Endothelial cell of umbilical vein (primary cell): Measurements from ENCODE around the gene RNF43. TPM values are rescaled to one million over a fixed set of nuclear protein-coding genes. Genes with fewer than 3 reads are reported as not detected.

Experiments
- BruUV-seq: library from RNA; stranded (reverse); fragments of 400-500 nt; replicated peaks from 2 replicates; lab custom pipeline; 2021; lab: Mats Ljungman, UMichigan
- CTCF ChIA-PET: fragments of 300-600, 350-600 bp; sonication (Branson Sonifier 250); formaldehyde crosslinking; loops from one replicate; lab custom pipeline; 2021; ENCODE audit warnings: antibody characterized with exemption, inconsistent platforms; lab: Charles Lee
- POLR2A ChIA-PET: fragments of 300-600, 350-600 bp; sonication (Branson Sonifier 250); formaldehyde crosslinking; loops from one replicate; lab custom pipeline; 2021; ENCODE audit warnings: antibody characterized with exemption, inconsistent platforms; lab: Charles Lee
- DNase-seq: peaks from one replicate; pipeline ENCODE4 v3.0.0-alpha.2; 2011; ENCODE audit warnings: low read depth, low spot score
- FAIRE-seq: peaks from 2 replicates; lab custom pipeline; 2011; peaks lifted over from hg19 to GRCh38; lab: Jason Lieb, UNC
- H2AFZ ChIP-seq: 2 replicates; pipeline ENCODE4 v1.6.0; 2012; ENCODE audit warnings: low read depth, low read length, control low read depth, inconsistent platforms
- H3K27ac ChIP-seq: 2 replicates; pipeline ENCODE4 v1.5.1; 2011; ENCODE audit warnings: low read depth, mild to moderate bottlenecking, control low read depth, low read length, moderate library complexity; ENCODE audit not compliant: insufficient read depth
- H3K27me3 ChIP-seq, 2 experiments: 2 replicates each; pipeline versions ENCODE4 v1.6.0 to v1.6.1; 2011; ENCODE audit warnings: low read length in 2 of 2, mixed read lengths in 1 of 2; ENCODE audit not compliant: control insufficient read depth in 2 of 2, insufficient read depth in 2 of 2
- H3K36me3 ChIP-seq, 2 experiments: 2 replicates in 1 of 2; 3 replicates in 1 of 2; pipeline ENCODE4 v1.5.1; 2011; ENCODE audit warnings: low read length in 2 of 2, mild to moderate bottlenecking in 1 of 2, moderate library complexity in 1 of 2; ENCODE audit not compliant: control insufficient read depth in 2 of 2, insufficient read depth in 2 of 2; ENCODE audit errors: extremely low read depth in 1 of 2
- H3K4me1 ChIP-seq: 3 replicates; pipeline ENCODE4 v1.5.1; 2011; ENCODE audit warnings: mild to moderate bottlenecking, low read length; ENCODE audit not compliant: control insufficient read depth, insufficient read depth; ENCODE audit errors: extremely low read depth
- H3K4me2 ChIP-seq: 2 replicates; pipeline ENCODE4 v1.6.1; 2011; ENCODE audit warnings: low read length, control low read depth, mixed read lengths; ENCODE audit not compliant: insufficient read depth
- H3K4me3 ChIP-seq, 3 experiments: fragments of 200-600 bp in 1 of 3; sonication (generic), shearing (Covaris generic) in 1 of 3; replicated peaks in 1 of 3; 2 replicates each; pipeline ENCODE4 v1.5.1; 2011 to 2016; ENCODE audit warnings: control low read depth in 3 of 3, low read length in 3 of 3, mild to moderate bottlenecking in 2 of 3, inconsistent platforms in 1 of 3, low read depth in 1 of 3, moderate library complexity in 1 of 3; ENCODE audit not compliant: insufficient read depth in 1 of 3
- H3K79me2 ChIP-seq: 2 replicates; pipeline ENCODE4 v1.6.0; 2012; ENCODE audit warnings: low read length, inconsistent platforms; ENCODE audit not compliant: control insufficient read depth, insufficient read depth
- H3K9ac ChIP-seq: replicated peaks from 2 replicates; pipeline ENCODE3; 2011; ENCODE audit warnings: low read length, control low read depth; ENCODE audit not compliant: insufficient read depth; ENCODE audit errors: extremely low read depth
- H3K9me1 ChIP-seq: replicated peaks from 3 replicates; pipeline ENCODE4 v1.6.0; 2011; ENCODE audit warnings: mild to moderate bottlenecking, low read length; ENCODE audit not compliant: control insufficient read depth, insufficient read depth; ENCODE audit errors: extremely low read depth
- H3K9me3 ChIP-seq: replicated peaks from 2 replicates; pipeline ENCODE4 v1.5.1; 2012; ENCODE audit warnings: low read length, inconsistent platforms; ENCODE audit not compliant: control insufficient read depth, insufficient read depth
- H4K20me1 ChIP-seq: replicated peaks from 2 replicates; pipeline ENCODE3; 2011; ENCODE audit warnings: mild to moderate bottlenecking, low read length; ENCODE audit not compliant: control insufficient read depth, insufficient read depth; ENCODE audit errors: extremely low read depth
- POLR2A ChIP-seq: IDR thresholded peaks from 2 replicates; pipeline ENCODE4 v1.6.1; 2012; ENCODE audit warnings: low read depth, mild to moderate bottlenecking, control low read depth, low read length
- dilution Hi-C: fragments of 300-500 bp; cut with MboI; formaldehyde crosslinking; loops from one replicate; pipeline ENCODE4 v1.15.0; 2019; ENCODE audit warnings: low sequenced_read_pairs; ENCODE audit not compliant: extremely low pct_ligation_motif_present
- intact Hi-C: fragments of 100-400 bp; cut with micrococcal nuclease; formaldehyde crosslinking; loops from one replicate; pipeline ENCODE4 v1.10.0; 2022
- polyA plus RNA-seq, 4 experiments: library from polyadenylated mRNA; depleted of rRNA in 3 of 4; stranded (reverse) in 3 of 4; unstranded in 1 of 4; fragments of >200 nt; gene quantifications; 2 replicates each; pipeline versions ENCODE4 v1.2.1 to v1.2.3, GENCODE V29; 2011 to 2012; ENCODE audit warnings: missing spikeins in 1 of 4
- total RNA-seq: library from RNA; stranded (reverse); gene quantifications from 2 replicates; pipeline ENCODE4 v1.2.3, GENCODE V29; 2021
- TF ChIP-seq, protein P1 (sequence below), 2 donors: IDR thresholded peaks; 1 replicate in 1 of 2; 2 replicates in 1 of 2; pipeline ENCODE4 v1.5.1; 2011; ENCODE audit warnings: low read length in 2 of 2, mild to moderate bottlenecking in 2 of 2, moderate library complexity in 2 of 2, control low read depth in 1 of 2, inconsistent platforms in 1 of 2, low read depth in 1 of 2; ENCODE audit not compliant: insufficient read depth in 1 of 2; ENCODE audit errors: extremely low read depth in 1 of 2

RNF43 gene
- total and polyA plus RNA-seq, 2 donors (not counting 3 experiments of a cell fraction or from before 2014, with no cell fraction given): not detected

DNA sequence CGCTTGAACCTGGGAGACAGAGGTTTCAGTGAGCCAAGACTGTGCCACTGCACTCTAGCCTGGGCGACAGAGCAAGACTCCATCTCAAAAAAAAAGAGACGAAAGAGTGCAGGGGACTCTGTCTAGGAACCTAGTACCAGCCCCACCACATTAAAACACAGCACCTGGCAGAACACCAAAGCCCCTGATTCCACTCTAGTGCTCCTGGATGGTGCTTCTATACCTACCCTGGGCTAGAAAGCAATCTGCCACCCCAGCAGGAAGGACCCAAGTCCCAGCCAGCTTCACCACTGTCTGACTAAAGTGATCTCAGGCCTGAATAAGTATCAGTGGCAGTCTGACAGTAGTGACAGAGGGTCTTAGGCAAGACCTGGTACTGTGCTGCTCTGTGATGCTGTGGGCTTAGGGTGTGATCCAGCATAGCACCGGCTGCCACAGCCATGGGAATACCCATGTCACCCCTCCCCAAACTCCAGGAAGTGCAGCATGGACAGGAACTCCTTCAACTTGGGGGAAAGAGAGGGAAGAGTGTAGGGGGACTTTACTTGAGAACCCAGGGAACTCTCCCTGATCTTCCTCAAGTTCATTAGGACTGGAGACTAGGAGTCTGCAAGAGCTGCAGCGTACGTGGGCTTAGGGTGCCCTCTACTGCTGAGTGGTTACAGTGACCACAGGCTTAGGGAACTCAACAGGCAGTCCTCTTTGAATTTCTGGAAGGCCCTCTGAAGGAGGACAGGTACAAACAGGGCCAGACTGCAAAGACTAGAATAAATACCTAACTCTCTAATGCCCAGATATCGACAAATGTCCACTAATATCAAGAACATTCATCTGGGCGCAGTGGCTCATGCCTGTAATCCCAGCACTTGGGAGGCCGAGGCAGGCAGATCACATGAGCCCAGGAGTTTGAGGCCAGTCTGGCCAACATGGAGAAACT, 30.0 kb upstream of the RNF43 start:
- no peak overlapping the region for H3K4me3 ChIP-seq
- H3K79me2 ChIP-seq: no peaks in the 10 kb centered on the region
- no TSS peak for BruUV-seq

More for the DNA sequence above, 30.0 kb upstream of the RNF43 start:
- H3K36me3 ChIP-seq: no peaks in the 10 kb centered on the region
- intact Hi-C loops (loop anchor here (1.0 kb wide), 5 partner anchors 130 to 247 kb away; no protein-coding TSS in a partner anchor), dilution Hi-C loops (no loop called here)
- H3K4me2 ChIP-seq: no peak overlapping the region
- CTCF ChIA-PET: interaction anchor here (1.0 to 5.0 kb wide), 5 partner anchors 12 to 247 kb away, joined by 6 to 61 read pairs (median 15); no protein-coding TSS in a partner anchor
- no peaks in the 10 kb centered on the region for H3K9me1 ChIP-seq
- H3K27me3 ChIP-seq: peaks cover 0 to 5% of the 10 kb centered on the region in 2 experiments
- DNase-seq (peak; percentile 78), FAIRE-seq (peak; percentile 69)
- H2AFZ ChIP-seq: no peak overlapping the region
- TF ChIP-seq, protein P1, sequence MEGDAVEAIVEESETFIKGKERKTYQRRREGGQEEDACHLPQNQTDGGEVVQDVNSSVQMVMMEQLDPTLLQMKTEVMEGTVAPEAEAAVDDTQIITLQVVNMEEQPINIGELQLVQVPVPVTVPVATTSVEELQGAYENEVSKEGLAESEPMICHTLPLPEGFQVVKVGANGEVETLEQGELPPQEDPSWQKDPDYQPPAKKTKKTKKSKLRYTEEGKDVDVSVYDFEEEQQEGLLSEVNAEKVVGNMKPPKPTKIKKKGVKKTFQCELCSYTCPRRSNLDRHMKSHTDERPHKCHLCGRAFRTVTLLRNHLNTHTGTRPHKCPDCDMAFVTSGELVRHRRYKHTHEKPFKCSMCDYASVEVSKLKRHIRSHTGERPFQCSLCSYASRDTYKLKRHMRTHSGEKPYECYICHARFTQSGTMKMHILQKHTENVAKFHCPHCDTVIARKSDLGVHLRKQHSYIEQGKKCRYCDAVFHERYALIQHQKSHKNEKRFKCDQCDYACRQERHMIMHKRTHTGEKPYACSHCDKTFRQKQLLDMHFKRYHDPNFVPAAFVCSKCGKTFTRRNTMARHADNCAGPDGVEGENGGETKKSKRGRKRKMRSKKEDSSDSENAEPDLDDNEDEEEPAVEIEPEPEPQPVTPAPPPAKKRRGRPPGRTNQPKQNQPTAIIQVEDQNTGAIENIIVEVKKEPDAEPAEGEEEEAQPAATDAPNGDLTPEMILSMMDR (IDR thresholded peaks at IDR 0.05; ENCODE audit: extremely low read depth in 1 of 2, insufficient read depth in 1 of 2, low read depth in 1 of 2, low read length in 2 of 2): peak; percentile 60 to 85
- no peak for TF ChIP-seq POLR2A
- H3K27ac ChIP-seq: no peak overlapping the region
- H3K9me3 ChIP-seq: no peaks in the 10 kb centered on the region
- no peaks in the 10 kb centered on the region for H4K20me1 ChIP-seq
- POLR2A ChIA-PET: interaction anchor here (0.5 kb wide), 1 partner anchor 364 kb away, joined by 3 read pairs; no protein-coding TSS in a partner anchor
- H3K9ac ChIP-seq: no peak overlapping the region
- no peaks in the 10 kb centered on the region for H3K4me1 ChIP-seq
